ENCODE data around the gene FARP1. TPM values are rescaled to one million over a fixed set of nuclear protein-coding genes. Genes with fewer than 3 reads are reported as not detected.
A peak's percentile ranks its signal among the peaks of the same experiment; 100 is the strongest.

The FARP1 gene
- polyA plus RNA-seq, 1 donor, result 73.0 TPM

- no peak for DNase-seq (ENCODE audit: low read depth)
Observed at GRCh38 chr13:98332222-98332621, 189.3 kb downstream of the FARP1 start.

- no peak for DNase-seq (ENCODE audit: low read depth)
Observed at GRCh38 chr13:98332691-98333090, 189.8 kb downstream of the FARP1 start.

- DNase-seq (ENCODE audit: low read depth), result no peak
Observed at GRCh38 chr13:98333486-98333885, 190.6 kb downstream of the FARP1 start.

GRCh38 chr13:98334620-98335205, 191.8 kb downstream of the FARP1 start:
- no peak for DNase-seq (ENCODE audit: low read depth)

GRCh38 chr13:98335721-98336120, 192.8 kb downstream of the FARP1 start:
- DNase-seq (ENCODE audit: low read depth), result no peak

- DNase-seq (ENCODE audit: low read depth), result no peak
Observed at GRCh38 chr13:98338310-98338709, 195.4 kb downstream of the FARP1 start.

GRCh38 chr13:98339684-98340425, 197.0 kb downstream of the FARP1 start:
- no peak for DNase-seq (ENCODE audit: low read depth)

- DNase-seq (ENCODE audit: low read depth), result no peak
Observed at GRCh38 chr13:98342953-98343352, 200.1 kb downstream of the FARP1 start.

GRCh38 chr13:98343461-98343860, 200.6 kb downstream of the FARP1 start:
- DNase-seq (ENCODE audit: low read depth), result no peak

GRCh38 chr13:98344392-98344791, 201.5 kb downstream of the FARP1 start:
- DNase-seq (ENCODE audit: low read depth), result no peak

GRCh38 chr13:98345107-98345935, 202.4 kb downstream of the FARP1 start:
- DNase-seq (ENCODE audit: low read depth), result no peak

- DNase-seq (ENCODE audit: low read depth), result no peak
Observed at GRCh38 chr13:98346904-98347636, 204.2 kb downstream of the FARP1 start.

- no peak for DNase-seq (ENCODE audit: low read depth)
Observed at GRCh38 chr13:98347756-98348155, 204.9 kb downstream of the FARP1 start.

GRCh38 chr13:98348466-98349200, 205.7 kb downstream of the FARP1 start:
- DNase-seq (ENCODE audit: low read depth), result peak; percentile 14

- DNase-seq (ENCODE audit: low read depth), result no peak
Observed at GRCh38 chr13:98349731-98350305, 206.9 kb downstream of the FARP1 start.

GRCh38 chr13:98350746-98351330, 207.9 kb downstream of the FARP1 start:
- no peak for DNase-seq (ENCODE audit: low read depth)

GRCh38 chr13:98351636-98352035, 208.7 kb downstream of the FARP1 start:
- DNase-seq (ENCODE audit: low read depth), result no peak

GRCh38 chr13:98352226-98352625, 209.3 kb downstream of the FARP1 start:
- no peak for DNase-seq (ENCODE audit: low read depth)

GRCh38 chr13:98353750-98354149, 210.9 kb downstream of the FARP1 start:
- DNase-seq (ENCODE audit: low read depth), result no peak

GRCh38 chr13:98358937-98359336, 216.0 kb downstream of the FARP1 start:
- no peak for DNase-seq (ENCODE audit: low read depth)
